Tibial nerve (tissue), 4 donors: ENCODE measurements around the gene RAB15.

ENCODE experiments used
- CTCF ChIP-seq, 5 experiments: fragments of 200-600 bp in 3 of 5; fragments of 450-650 bp in 2 of 5; sonication (generic) in 3 of 5; IDR thresholded peaks; one replicate each; pipeline ENCODE4 v1.5.1; 2016 to 2019; ENCODE audit warnings: antibody characterized with exemption in 5 of 5, mild to moderate bottlenecking in 3 of 5, moderate library complexity in 2 of 5
- EP300 ChIP-seq, 2 donors: sonication (generic); formaldehyde crosslinking; IDR thresholded peaks; one replicate each; pipeline ENCODE4 v1.6.1; 2017; ENCODE audit warnings: antibody characterized with exemption in 2 of 2, mild to moderate bottlenecking in 1 of 2

GRCh38 chr14:64954491-64955240 is 17.5 kb downstream of the RAB15 start:
- TF ChIP-seq EP300 (IDR thresholded peaks at IDR 0.05) (no peak), CTCF (IDR thresholded peaks at IDR 0.05) (no peak)
